Measurements from ENCODE around the gene SLX4. TPM values are rescaled to one million over a fixed set of nuclear protein-coding genes. Genes with fewer than 3 reads are reported as not detected.
A peak's percentile ranks its signal among the peaks of the same experiment; 100 is the strongest.

The SLX4 gene
- total RNA-seq, 2 donors from 2014 or later, result 5.6 TPM

- peak in 1 of 3 donors; percentile 31 for DNase-seq
- H3K9me3 ChIP-seq (ENCODE audit: control insufficient read depth, low read length, poor library complexity, severe bottlenecking), result no peaks in the 10 kb centered on the region
- peaks cover 44% of the 10 kb centered on the region for H3K4me1 Mint-ChIP-seq
- peak overlapping the region; percentile 98 for H3K27ac Mint-ChIP-seq
- no peaks in the 10 kb centered on the region for H3K27me3 Mint-ChIP-seq
- H3K36me3 Mint-ChIP-seq (ENCODE audit: low read depth), result peaks cover 4% of the 10 kb centered on the region
- peak; percentile 66 for ATAC-seq
- peak overlapping the region; percentile 99 for H3K4me3 Mint-ChIP-seq
Observed at GRCh38 chr16:3578610-3579551, 32.5 kb downstream of the SLX4 start.

- Mint-ChIP-seq H3K36me3 (ENCODE audit: low read depth) (peaks cover 4% of the 10 kb centered on the region), H3K4me1 (peaks cover 46% of the 10 kb centered on the region), H3K27me3 (no peaks in the 10 kb centered on the region), H3K4me3 (peak overlapping the region; percentile 99), H3K27ac (peak overlapping the region; percentile 98)
- ATAC-seq, result peak; percentile 59
- no peaks in the 10 kb centered on the region for H3K9me3 ChIP-seq (ENCODE audit: control insufficient read depth, low read length, poor library complexity, severe bottlenecking)
- no peak for DNase-seq
Observed at GRCh38 chr16:3578121-3578520, 33.3 kb downstream of the SLX4 start.

GRCh38 chr16:3577302-3577752, 34.1 kb downstream of the SLX4 start, which contains the start of gene NLRC3:
Gene NLRC3 (minus strand): TSS chr16:3577403. CDS start chr16:3565036, 12,367 bp downstream.
- H3K27me3 Mint-ChIP-seq, result no peaks in the 10 kb centered on the region
- H3K27ac Mint-ChIP-seq, result peak within 1 kb of the TSS; percentile 98
- H3K4me3 Mint-ChIP-seq, result peak within 1 kb of the TSS; percentile 99
- peaks cover 4% of the 10 kb centered on the region for H3K36me3 Mint-ChIP-seq (ENCODE audit: low read depth)
- DNase-seq (no peak), ATAC-seq (peak; percentile 53)
- peaks cover 49% of the 10 kb centered on the region for H3K4me1 Mint-ChIP-seq
- H3K9me3 ChIP-seq (ENCODE audit: control insufficient read depth, low read length, poor library complexity, severe bottlenecking), result no peaks in the 10 kb centered on the region

GRCh38 chr16:3576211-3576610, 35.2 kb downstream of the SLX4 start:
- peaks cover 54% of the 10 kb centered on the region for H3K4me1 Mint-ChIP-seq
- H3K36me3 Mint-ChIP-seq (ENCODE audit: low read depth), result peaks cover 5% of the 10 kb centered on the region
- peak; percentile 24 for ATAC-seq
- H3K9me3 ChIP-seq (ENCODE audit: control insufficient read depth, low read length, poor library complexity, severe bottlenecking), result no peaks in the 10 kb centered on the region
- H3K4me3 Mint-ChIP-seq, result peak overlapping the region; percentile 99
- H3K27ac Mint-ChIP-seq, result peak overlapping the region; percentile 98
- H3K27me3 Mint-ChIP-seq, result no peaks in the 10 kb centered on the region
- DNase-seq, result no peak

- DNase-seq, result no peak
- Mint-ChIP-seq H3K36me3 (ENCODE audit: low read depth) (peaks cover 6% of the 10 kb centered on the region), H3K27ac (peak overlapping the region; percentile 98), H3K4me1 (peaks cover 51% of the 10 kb centered on the region), H3K4me3 (peak overlapping the region; percentile 99), H3K27me3 (no peaks in the 10 kb centered on the region)
- H3K9me3 ChIP-seq (ENCODE audit: control insufficient read depth, low read length, poor library complexity, severe bottlenecking), result no peaks in the 10 kb centered on the region
- no peak for ATAC-seq
Observed at GRCh38 chr16:3575491-3575890, 35.9 kb downstream of the SLX4 start.

GRCh38 chr16:3574195-3574594, 37.2 kb downstream of the SLX4 start:
- H3K4me3 Mint-ChIP-seq, result peak overlapping the region; percentile 70
- DNase-seq (no peak), ATAC-seq (no peak)
- H3K9me3 ChIP-seq (ENCODE audit: control insufficient read depth, low read length, poor library complexity, severe bottlenecking), result no peaks in the 10 kb centered on the region
- H3K36me3 Mint-ChIP-seq (ENCODE audit: low read depth), result peaks cover 10% of the 10 kb centered on the region
- no peaks in the 10 kb centered on the region for H3K27me3 Mint-ChIP-seq
- peaks cover 39% of the 10 kb centered on the region for H3K4me1 Mint-ChIP-seq
- H3K27ac Mint-ChIP-seq, result peak overlapping the region; percentile 98

GRCh38 chr16:3573146-3573815, 38.1 kb downstream of the SLX4 start:
- H3K36me3 Mint-ChIP-seq (ENCODE audit: low read depth), result peaks cover 10% of the 10 kb centered on the region
- ATAC-seq (no peak), DNase-seq (no peak)
- H3K4me3 Mint-ChIP-seq, result peak overlapping the region; percentile 73
- no peaks in the 10 kb centered on the region for H3K9me3 ChIP-seq (ENCODE audit: control insufficient read depth, low read length, poor library complexity, severe bottlenecking)
- peaks cover 36% of the 10 kb centered on the region for H3K4me1 Mint-ChIP-seq
- H3K27me3 Mint-ChIP-seq, result no peaks in the 10 kb centered on the region
- H3K27ac Mint-ChIP-seq, result peak overlapping the region; percentile 37

- DNase-seq, result no peak
- Mint-ChIP-seq H3K27ac (peak overlapping the region; percentile 0), H3K36me3 (ENCODE audit: low read depth) (peaks cover 6% of the 10 kb centered on the region), H3K4me3 (no peak overlapping the region), H3K27me3 (no peaks in the 10 kb centered on the region), H3K4me1 (peaks cover 20% of the 10 kb centered on the region)
- H3K9me3 ChIP-seq (ENCODE audit: control insufficient read depth, low read length, poor library complexity, severe bottlenecking), result no peaks in the 10 kb centered on the region
- no peak for ATAC-seq
Observed at GRCh38 chr16:3570420-3571062, 40.9 kb downstream of the SLX4 start.

- ATAC-seq, result no peak
- Mint-ChIP-seq H3K4me1 (peaks cover 16% of the 10 kb centered on the region), H3K4me3 (no peak overlapping the region), H3K27me3 (no peaks in the 10 kb centered on the region), H3K27ac (no peak overlapping the region), H3K36me3 (ENCODE audit: low read depth) (peaks cover 6% of the 10 kb centered on the region)
- DNase-seq, result no peak
- no peaks in the 10 kb centered on the region for H3K9me3 ChIP-seq (ENCODE audit: control insufficient read depth, low read length, poor library complexity, severe bottlenecking)
Observed at GRCh38 chr16:3569851-3570250, 41.6 kb downstream of the SLX4 start.

- DNase-seq (no peak), ATAC-seq (no peak)
- no peak overlapping the region for H3K27ac Mint-ChIP-seq
- peaks cover 6% of the 10 kb centered on the region for H3K36me3 Mint-ChIP-seq (ENCODE audit: low read depth)
- peaks cover 4% of the 10 kb centered on the region for H3K4me1 Mint-ChIP-seq
- no peaks in the 10 kb centered on the region for H3K9me3 ChIP-seq (ENCODE audit: control insufficient read depth, low read length, poor library complexity, severe bottlenecking)
- no peaks in the 10 kb centered on the region for H3K27me3 Mint-ChIP-seq
- H3K4me3 Mint-ChIP-seq, result no peak overlapping the region
Observed at GRCh38 chr16:3566990-3567389, 44.4 kb downstream of the SLX4 start.

GRCh38 chr16:3564889-3565141, 46.6 kb downstream of the SLX4 start:
- peaks cover 3% of the 10 kb centered on the region for H3K4me1 Mint-ChIP-seq
- no peak overlapping the region for H3K4me3 Mint-ChIP-seq
- H3K36me3 Mint-ChIP-seq (ENCODE audit: low read depth), result no peaks in the 10 kb centered on the region
- no peaks in the 10 kb centered on the region for H3K9me3 ChIP-seq (ENCODE audit: control insufficient read depth, low read length, poor library complexity, severe bottlenecking)
- no peaks in the 10 kb centered on the region for H3K27me3 Mint-ChIP-seq
- no peak for DNase-seq
- ATAC-seq, result no peak
- H3K27ac Mint-ChIP-seq, result no peak overlapping the region

GRCh38 chr16:3564130-3564888, 47.1 kb downstream of the SLX4 start:
- peak overlapping the region; percentile 67 for H3K27ac Mint-ChIP-seq

More at GRCh38 chr16:3564130-3564888, 47.1 kb downstream of the SLX4 start:
- Mint-ChIP-seq H3K36me3 (ENCODE audit: low read depth) (no peaks in the 10 kb centered on the region), H3K4me3 (no peak overlapping the region), H3K27me3 (no peaks in the 10 kb centered on the region), H3K4me1 (peaks cover 3% of the 10 kb centered on the region)
- no peak for ATAC-seq
- no peaks in the 10 kb centered on the region for H3K9me3 ChIP-seq (ENCODE audit: control insufficient read depth, low read length, poor library complexity, severe bottlenecking)
- DNase-seq, result no peak
